Effector CD4-positive, alpha-beta T cell (primary cell): ENCODE results near the gene SULT1A4. TPM values are rescaled to one million over a fixed set of nuclear protein-coding genes. Genes with fewer than 3 reads are reported as not detected.
"Not testable (repeated sequence)": the region's sequence is repeated elsewhere in the genome, so short reads cannot be mapped to it uniquely, and the experiment has no call there.

Experiments
- DNase-seq: peaks from one replicate; pipeline ENCODE4 v3.0.0-alpha.2; 2020
- total RNA-seq: gene quantifications from one replicate; lab custom pipeline; 2026; lab: John Stamatoyannopoulos, UW

The SULT1A4 gene
- not detected for total RNA-seq

DNA sequence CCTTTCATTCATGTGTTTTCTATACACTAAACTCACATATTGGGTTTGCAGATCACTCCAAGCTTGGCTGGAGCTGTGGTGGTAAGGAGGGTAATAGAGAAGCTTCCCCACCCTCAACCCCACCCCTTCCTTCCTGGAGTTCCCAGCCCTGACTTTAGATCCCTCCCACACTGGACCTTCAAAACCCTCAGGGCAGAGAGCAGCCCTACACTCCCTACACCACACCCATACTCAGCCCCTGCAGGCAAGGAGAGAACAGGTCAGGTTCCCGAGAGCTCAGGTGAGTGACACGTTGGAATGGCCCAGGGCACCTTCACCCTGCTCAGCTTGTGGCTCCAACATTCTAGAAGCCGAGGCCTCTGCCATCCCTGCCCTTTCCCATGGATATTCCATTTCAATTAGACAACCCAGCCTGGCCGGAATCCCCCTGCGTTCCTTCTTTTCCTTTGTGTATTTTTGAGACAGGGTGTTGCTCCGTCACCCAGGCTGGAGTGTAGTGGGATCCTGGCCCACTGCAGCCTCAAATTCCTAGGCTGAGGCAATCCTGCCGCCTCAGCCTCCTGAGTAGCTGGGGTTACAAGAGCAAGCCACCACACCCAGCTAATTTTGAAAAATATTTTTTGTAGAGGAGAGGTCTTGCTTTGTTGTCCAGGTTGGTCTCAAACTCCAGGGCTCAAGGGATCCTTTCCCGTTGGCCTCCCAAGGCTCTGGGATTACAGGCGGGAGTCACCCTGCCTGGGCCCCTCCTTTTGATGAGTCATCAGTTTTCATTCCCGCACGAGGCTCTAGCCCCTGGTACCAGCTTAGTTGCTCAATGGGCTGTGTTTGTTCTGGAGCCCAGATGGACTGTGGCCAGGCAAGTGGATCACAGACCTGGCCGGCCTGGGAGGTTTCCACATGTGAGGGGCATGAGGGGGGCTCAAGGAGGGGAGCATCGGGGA lies at the start of gene SULT1A4:
Gene SULT1A4, plus strand, starts transcription at position 208 of the 941 bp plus-strand sequence. CDS start 1,473 bp downstream, outside the sequence.
- not testable (repeated sequence) for DNase-seq

DNA sequence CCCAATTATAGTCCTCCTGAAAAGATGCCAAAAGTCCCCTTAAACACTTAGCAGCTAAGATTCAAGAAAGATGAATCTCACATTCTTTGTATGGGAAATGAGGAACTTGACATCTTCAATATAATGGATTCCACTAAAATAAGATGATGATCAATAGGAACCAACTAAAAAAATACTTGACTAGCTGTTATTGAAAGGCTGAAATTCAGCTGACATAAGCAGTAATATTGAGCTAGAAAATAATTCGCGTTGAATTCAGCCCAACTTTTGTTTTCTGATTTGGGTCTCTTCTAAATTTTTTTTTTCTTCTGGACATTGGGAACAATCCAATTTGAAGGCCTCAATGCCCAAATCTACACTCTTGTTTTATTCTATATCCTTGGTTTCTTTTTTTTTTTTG lies 36.1 kb upstream of the SULT1A4 start:
- not testable (repeated sequence) for DNase-seq

DNA sequence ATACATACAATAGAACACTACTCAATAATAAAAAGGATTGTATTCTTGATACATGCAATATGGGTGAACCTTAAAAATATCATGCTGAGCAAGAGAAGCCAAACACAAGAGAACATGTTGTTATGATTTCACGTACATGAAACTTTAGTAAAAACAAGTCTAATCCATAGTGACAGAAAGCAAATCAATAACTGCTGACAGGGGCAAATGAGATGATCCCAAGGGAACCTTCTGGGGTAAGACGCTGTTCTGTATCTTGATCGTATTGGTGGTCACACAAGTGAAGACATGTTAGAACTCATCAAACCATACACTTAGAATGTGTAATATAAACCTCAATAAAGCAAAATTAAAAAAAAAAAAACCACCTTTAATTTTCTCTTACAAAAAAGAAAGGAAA lies 34.3 kb upstream of the SULT1A4 start:
- DNase-seq: not testable (repeated sequence)

DNA sequence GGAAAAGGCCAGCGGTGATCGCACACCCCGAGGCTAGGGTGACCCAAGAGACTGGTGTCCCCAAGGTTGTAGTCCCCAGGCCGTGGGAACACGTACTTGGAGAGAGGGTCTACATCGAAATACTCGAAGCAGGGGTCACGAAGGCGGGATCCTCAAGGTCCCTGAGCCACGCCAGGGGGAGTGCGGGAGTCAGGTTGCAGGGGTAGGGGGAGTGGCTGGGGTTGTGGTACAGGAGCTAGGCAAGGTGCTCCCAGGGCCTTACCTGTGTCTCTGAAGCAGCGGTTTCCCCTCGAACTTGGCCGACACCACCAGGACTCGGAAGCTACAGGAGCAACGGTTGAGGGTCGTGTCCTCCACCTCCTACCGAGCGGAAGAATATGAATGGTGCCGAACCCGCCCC lies 6.0 kb upstream of the SULT1A4 start:
- not testable (repeated sequence) for DNase-seq

DNA sequence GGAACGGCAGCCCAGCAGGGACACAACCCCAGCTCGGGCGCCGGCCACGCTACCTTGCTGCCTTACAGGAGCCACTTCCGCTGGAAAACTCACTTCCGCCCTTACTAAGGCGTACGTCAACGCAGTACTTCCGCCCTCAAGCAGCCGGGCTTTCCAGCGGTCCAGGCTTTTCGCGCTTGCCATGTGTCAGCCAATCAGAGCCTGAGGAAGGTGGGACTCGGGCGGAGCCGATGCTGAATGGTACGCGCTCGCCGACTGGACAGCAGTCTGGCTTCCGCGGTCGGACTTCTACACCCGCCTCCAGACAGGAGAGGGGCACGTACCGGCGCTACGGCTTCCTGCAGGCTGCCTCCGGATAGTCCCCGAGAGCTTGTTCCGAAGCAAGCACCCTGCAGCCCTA lies 5.4 kb upstream of the SULT1A4 start, which contains the start of the genes BOLA2 and SLX1B:
Gene BOLA2, minus strand, starts transcription at position 83 of the 400 bp plus-strand sequence. CDS start 98 bp downstream, outside the sequence.
Gene SLX1B, plus strand, starts transcription at position 265 of the 400 bp plus-strand sequence.
- not testable (repeated sequence) for DNase-seq

DNA sequence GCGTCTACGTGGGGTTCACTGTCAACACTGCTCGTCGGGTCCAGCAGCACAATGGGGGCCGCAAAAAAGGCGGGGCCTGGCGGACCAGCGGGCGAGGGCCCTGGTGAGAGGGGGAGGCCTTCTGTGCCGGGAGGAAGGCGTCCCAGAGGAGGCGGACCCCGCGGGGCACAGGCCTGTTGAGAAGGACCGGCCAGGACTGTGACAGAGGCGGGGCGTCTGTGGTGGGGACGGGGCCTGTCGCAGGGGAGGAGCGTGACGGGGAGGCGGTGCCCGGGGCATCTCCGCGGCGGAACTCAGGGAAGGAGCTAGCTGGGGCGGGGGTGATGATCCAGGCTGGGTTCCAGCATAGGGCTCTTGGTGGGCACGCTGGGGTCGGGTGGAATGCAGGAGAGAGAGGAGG lies 4.9 kb upstream of the SULT1A4 start:
- not testable (repeated sequence) for DNase-seq

DNA sequence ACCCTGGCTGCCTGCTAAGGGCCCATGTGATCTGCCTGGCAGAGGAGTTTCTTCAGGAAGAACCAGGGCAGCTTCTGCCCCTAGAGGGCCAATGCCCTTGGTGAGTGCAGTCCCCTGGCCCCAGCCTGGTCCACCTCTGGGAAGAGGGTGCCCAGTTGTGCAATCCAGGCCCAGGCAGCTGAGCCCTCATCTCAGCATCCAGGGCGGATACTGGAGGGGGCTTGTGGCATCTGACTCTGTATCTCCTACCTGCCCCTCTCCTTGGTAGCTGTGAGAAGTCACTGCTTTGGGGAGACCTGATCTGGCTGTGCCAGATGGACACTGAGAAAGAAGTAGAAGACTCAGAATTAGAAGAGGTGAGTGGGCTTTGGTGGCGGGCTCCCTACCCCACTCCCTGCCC lies 2.1 kb upstream of the SULT1A4 start:
- not testable (repeated sequence) for DNase-seq

DNA sequence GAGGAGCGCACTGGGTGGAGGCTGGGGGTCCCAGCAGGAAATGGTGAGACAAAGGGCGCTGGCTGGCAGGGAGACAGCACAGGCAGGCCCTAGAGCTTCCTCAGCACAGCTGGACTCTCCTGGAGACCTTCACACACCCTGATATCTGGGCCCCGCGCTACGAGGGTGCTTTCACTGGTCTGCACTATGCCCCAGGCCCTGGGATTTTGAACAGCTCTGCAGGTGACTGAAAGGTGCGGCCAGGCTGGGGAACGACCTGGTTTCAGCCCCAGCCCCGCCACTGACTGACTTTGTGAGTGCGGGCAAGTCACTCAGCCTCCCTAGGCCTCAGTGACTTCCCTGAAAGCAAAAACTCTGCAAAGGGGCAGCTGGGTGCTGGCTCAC lies 926 bp downstream of the SULT1A4 start:
- not testable (repeated sequence) for DNase-seq

DNA sequence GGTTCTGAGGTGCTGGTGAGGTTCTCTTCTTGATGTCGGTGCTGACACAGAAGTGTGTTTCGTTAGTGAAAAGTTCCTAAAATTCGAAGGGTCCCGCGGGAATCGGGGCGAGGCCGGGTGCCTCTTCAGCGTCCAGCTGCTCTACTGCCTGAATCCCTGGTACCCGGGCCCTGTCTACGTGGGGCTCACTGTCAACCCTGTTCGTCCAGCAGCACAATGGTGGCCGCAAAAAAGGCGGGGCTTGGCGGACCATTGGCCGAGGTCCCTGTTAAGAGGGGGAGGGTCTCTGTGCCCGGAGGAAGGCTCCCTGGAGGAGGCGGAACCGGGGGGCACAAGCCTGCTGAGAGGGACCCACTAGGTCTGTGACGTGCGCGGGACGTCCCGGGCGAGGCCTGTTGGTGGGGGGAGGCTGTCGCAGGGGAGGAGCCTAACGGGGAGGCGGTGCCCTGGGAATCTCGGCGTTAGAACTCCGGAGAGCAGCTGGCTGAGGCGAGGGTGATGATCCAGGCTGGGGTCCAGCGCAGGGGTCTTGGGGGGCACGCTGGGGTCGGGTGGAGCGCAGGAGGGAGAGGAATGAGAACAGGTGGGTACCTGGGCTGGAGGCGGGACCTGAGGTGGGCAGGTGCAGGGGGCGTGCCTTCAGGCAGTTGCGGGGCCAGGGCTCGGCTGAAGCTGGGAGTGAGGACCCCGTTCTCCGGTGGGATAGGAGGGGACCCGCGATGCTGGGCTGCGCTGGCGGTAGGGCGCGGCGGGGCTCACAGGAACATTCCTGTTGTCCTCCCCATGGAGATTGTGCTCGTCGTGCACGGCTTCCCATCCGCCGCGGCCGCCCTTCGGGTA lies 6.5 kb downstream of the SULT1A4 start:
- DNase-seq: not testable (repeated sequence)

DNA sequence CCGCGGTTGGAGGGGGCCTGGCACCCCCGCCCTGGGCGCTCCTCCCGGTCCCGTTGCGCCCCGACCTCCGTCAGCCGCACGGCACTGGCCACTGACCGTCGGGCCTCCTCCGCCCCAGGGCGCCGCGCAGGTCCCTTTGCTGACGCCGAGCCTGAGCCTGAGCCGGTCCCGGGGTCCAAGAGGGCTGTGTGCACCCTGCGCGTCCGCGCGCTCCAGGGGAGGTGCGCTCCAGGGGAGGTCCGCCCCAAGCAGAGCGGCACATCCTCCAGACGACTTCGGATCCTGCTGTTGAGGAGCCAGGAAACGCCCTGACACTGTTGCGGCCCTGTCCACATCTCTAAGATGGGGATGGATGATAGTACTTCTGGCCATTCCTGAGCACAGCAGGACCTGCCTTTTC lies 7.2 kb downstream of the SULT1A4 start:
- DNase-seq: not testable (repeated sequence)

DNA sequence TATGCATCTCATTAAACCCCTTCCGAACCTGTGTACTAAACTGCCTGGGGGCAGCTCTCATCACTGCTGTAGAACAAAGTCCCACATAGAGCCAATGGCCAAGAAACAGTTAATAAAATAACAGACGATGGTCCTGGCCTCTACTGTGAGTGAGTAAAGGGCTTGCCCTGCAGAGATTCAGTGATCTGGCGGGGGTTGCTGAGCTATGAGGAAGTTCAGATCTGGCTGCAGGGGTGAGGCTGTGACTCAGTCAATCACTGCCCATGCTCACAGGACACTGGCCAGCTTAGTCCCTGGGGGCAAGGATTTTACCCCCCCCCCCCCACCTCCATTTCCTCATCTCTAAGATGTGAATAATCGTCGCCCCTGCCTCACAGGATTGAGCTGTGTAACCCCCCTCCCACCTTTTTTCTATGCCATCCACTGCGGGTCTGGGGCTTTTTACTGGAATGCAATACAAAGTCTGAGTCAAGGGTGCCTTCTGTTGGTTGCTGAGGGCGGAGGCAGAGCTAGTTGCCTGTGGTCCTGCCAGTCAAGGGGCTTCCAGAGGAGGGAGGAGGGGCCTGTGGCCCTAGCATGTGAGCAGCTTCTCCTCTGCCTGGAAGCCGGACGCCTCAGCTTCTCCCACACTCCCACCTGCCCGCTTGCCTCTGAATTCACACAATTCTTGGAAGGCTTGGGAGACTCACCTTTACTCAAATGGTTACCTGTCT lies 8.1 kb downstream of the SULT1A4 start:
- not testable (repeated sequence) for DNase-seq

DNA sequence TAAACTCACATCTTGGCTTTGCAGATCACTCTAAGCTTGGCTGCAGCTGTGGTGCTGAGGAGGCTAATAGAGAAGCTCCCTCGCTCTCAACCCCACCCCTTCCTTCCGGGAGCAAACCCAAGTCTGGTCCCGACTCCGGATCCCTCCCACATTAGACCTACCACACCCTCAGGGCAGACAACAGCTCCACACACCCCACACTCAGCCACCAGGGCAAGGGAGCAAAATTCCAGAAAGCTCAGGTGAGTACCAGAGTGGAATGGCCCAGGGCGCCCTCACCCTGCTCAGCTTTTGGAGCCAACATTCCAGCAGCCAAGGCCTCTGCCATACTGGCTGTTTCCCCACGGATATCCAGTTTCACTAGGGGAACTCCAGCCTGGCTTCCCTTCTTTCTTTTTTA lies 9.9 kb downstream of the SULT1A4 start:
- DNase-seq: peak; percentile 4

DNA sequence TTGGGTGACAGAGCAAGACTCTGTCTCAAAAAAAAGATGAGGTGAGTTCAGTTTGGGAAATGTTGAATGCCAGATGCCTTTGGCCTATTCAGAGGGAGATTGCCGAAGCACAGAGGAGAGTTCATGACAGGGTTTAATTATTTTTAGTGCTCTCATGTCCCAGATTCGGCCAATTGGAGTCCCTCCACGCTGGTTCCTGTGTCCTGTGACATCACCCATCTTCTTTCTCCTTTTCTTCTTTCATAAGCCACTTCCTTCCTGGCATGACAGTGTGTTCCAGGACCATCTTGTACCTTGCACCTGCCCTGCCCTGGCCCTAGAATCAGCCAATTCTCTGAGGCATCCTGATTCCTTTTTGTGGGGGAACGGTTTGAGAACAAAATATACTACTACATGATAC lies 12.4 kb downstream of the SULT1A4 start:
- DNase-seq: not testable (repeated sequence)

DNA sequence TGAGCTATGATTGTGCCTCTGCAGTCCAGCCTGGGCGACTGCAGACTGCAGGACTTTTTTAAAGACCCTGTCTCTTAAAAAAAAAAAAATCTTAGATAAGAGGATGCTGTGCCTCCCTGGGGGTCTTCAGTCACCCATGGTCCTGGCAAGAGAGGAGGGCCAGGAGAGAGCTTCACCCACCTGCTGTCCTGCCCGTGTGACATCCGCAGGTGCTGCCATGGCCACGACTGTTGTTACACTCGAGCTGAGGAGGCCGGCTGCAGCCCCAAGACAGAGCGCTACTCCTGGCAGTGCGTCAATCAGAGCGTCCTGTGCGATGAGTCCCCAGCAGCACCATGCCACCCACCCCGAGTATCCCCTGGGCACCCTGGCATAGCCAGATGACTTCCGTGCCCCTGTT lies 22.6 kb downstream of the SULT1A4 start:
- not testable (repeated sequence) for DNase-seq

DNA sequence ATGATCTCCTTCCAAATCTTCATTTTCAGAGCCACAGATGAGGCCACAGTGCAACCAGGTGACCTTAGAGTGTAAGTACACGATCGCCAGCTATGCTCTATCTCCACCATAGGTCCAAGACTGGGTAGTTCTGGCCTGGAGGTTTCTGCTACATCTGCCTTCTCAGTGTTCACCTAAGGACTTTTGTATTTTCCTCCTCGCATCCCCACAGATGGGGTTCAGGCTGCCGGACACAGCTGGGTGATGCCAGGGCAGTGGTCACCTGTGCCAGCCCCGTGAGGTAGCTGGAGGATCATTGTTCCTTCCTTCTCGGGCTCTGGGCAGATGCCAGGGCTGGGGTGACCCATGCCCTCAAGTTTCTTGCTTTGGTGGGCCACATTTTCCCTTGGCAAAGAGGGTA lies 46.6 kb downstream of the SULT1A4 start, which contains the start of gene NPIPB12:
Gene NPIPB12, minus strand, starts transcription at position 101 of the 400 bp plus-strand sequence.
- DNase-seq: not testable (repeated sequence)
